ENCODE data around the gene MYLK4. TPM values are rescaled to one million over a fixed set of nuclear protein-coding genes. Genes with fewer than 3 reads are reported as not detected.
A peak's percentile ranks its signal among the peaks of the same experiment; 100 is the strongest.

MYLK4 gene
- total and polyA plus RNA-seq, 2 of the 13 experiments (the other 11 are each of a cell fraction or from before 2014, with no cell fraction given), result 0.26 to 0.29 TPM

GRCh38 chr6:2763345-2763841 is 12.7 kb upstream of the MYLK4 start (continued):
- TF ChIP-seq ZNF687 (CRISPR knock-in tag; IDR thresholded peaks at IDR 0.05) (peak; percentile 47; the same call in 1 of the 2 replicates), MTA1 (CRISPR knock-in tag; IDR thresholded peaks at IDR 0.05; ENCODE audit: borderline replicate concordance) (0 out of 2 replicates have a peak, but pooled peaks have one; percentile 25), JUND (CRISPR knock-in tag; IDR thresholded peaks at IDR 0.05) (0 out of 2 replicates have a peak, but pooled peaks have one; percentile 30), HDAC1 (CRISPR knock-in tag; IDR thresholded peaks at IDR 0.05) (no peak), ZNF441 (CRISPR knock-in tag; IDR thresholded peaks at IDR 0.05; ENCODE audit: borderline replicate concordance) (0 out of 2 replicates have a peak, but pooled peaks have one; percentile 45), HNRNPLL (IDR thresholded peaks at IDR 0.05; ENCODE audit: low read depth, low read length, poor library complexity, severe bottlenecking) (peak; percentile 14), NFE2L2 (IDR thresholded peaks at IDR 0.05; ENCODE audit: low read length) (no peak), RORA (CRISPR knock-in tag; IDR thresholded peaks at IDR 0.05) (no peak), GABPB1 (CRISPR knock-in tag; IDR thresholded peaks at IDR 0.05) (0 out of 2 replicates have a peak, but pooled peaks have one; percentile 8), DDIT3 (CRISPR knock-in tag; IDR thresholded peaks at IDR 0.05) (no peak), ZHX1 (CRISPR knock-in tag; IDR thresholded peaks at IDR 0.05; ENCODE audit: low read depth) (peak; percentile 54; the same call in 1 of the 2 replicates), CEBPB (IDR thresholded peaks at IDR 0.05; ENCODE audit: borderline replicate concordance, low read depth, low read length) (peak; percentile 82), MEF2D (CRISPR knock-in tag; IDR thresholded peaks at IDR 0.05) (no peak), ZBTB7A (CRISPR knock-in tag; IDR thresholded peaks at IDR 0.05) (0 out of 2 replicates have a peak, but pooled peaks have one; percentile 32), KDM5B (CRISPR knock-in tag; IDR thresholded peaks at IDR 0.05; ENCODE audit: borderline replicate concordance) (0 out of 2 replicates have a peak, but pooled peaks have one; percentile 34), SP5 (CRISPR knock-in tag; IDR thresholded peaks at IDR 0.05; ENCODE audit: borderline replicate concordance, low read depth) (no peak), NFIC (IDR thresholded peaks at IDR 0.05; ENCODE audit: low read length) (no peak), JUNB (CRISPR knock-in tag; IDR thresholded peaks at IDR 0.05; ENCODE audit: borderline replicate concordance) (no peak), ZNF484 (CRISPR knock-in tag; IDR thresholded peaks at IDR 0.05; ENCODE audit: borderline replicate concordance, low read depth) (no peak), ZNF883 (CRISPR knock-in tag; IDR thresholded peaks at IDR 0.05; ENCODE audit: not compliant biosample characterization) (peak; percentile 57)

Data from HepG2 (cell line).